HEK293 (cell line): ENCODE measurements around the gene SGCG.

Experiments used
- CTCF ChIA-PET: fragments of 350-600 bp; formaldehyde crosslinking; extraction: SDS; loops from one replicate; lab custom pipeline; 2021; ENCODE audit warnings: antibody characterized with exemption; lab: Yijun Ruan, JAX
- POLR2A ChIA-PET: fragments of 300-600 bp; formaldehyde crosslinking; extraction: SDS; loops from one replicate; lab custom pipeline; 2020; ENCODE audit warnings: antibody characterized with exemption, inconsistent platforms; lab: Yijun Ruan, JAX
- H3K27ac ChIP-seq: fragments of 200-500 bp; sonication (Bioruptor generic); 2 replicates; pipeline ENCODE4 v1.5.1; 2014; ENCODE audit warnings: low read depth, low read length, control low read depth, inconsistent platforms; ENCODE audit errors: extremely low read depth
- H3K36me3 ChIP-seq, 2 experiments: fragments of 200-500 bp in 1 of 2; sonication (Bioruptor generic) in 1 of 2; 1 replicate in 1 of 2; 2 replicates in 1 of 2; pipeline ENCODE4 v1.5.1; 2014 to 2017; ENCODE audit warnings: inconsistent platforms in 2 of 2, low read length in 2 of 2; ENCODE audit not compliant: control insufficient read depth in 2 of 2, insufficient read depth in 1 of 2
- H3K4me1 ChIP-seq: fragments of 200-500 bp; sonication (Bioruptor generic); 2 replicates; pipeline ENCODE4 v1.5.1; 2014; ENCODE audit warnings: mild to moderate bottlenecking, low read length, inconsistent platforms; ENCODE audit not compliant: control insufficient read depth, insufficient read depth
- H3K4me3 ChIP-seq: 2 replicates; pipeline ENCODE4 v1.5.1; 2011; ENCODE audit warnings: low read depth, mild to moderate bottlenecking, control low read depth, low read length, moderate library complexity
- H3K9me3 ChIP-seq: fragments of 200-500 bp; sonication (Bioruptor generic); 2 replicates; pipeline ENCODE4 v1.5.1; 2014; ENCODE audit warnings: low read depth, low read length, inconsistent platforms; ENCODE audit not compliant: control insufficient read depth, insufficient read depth
- MEIS1 ChIP-seq: sonication (generic); formaldehyde crosslinking; IDR thresholded peaks from 2 replicates; pipeline ENCODE4 v1.8.1; 2022; ENCODE audit warnings: missing genetic modification reagents, mild to moderate bottlenecking, borderline replicate concordance
- RBAK ChIP-seq: fragments of 450-650 bp; formaldehyde crosslinking; IDR thresholded peaks from 2 replicates; pipeline ENCODE4 v1.5.1; 2016; ENCODE audit warnings: missing biosample characterization, missing genetic modification characterization
- ZBTB44 ChIP-seq: fragments of 450-650 bp; IDR thresholded peaks from 2 replicates; pipeline ENCODE4 v1.5.1; 2018; ENCODE audit warnings: missing biosample characterization, mild to moderate bottlenecking, missing genetic modification characterization
- ZFP3 ChIP-seq: fragments of 450-650 bp; formaldehyde crosslinking; IDR thresholded peaks from 2 replicates; pipeline ENCODE4 v1.5.1; 2016; ENCODE audit warnings: low read depth, missing biosample characterization, missing genetic modification characterization
- ZNF221 ChIP-seq: fragments of 450-650 bp; formaldehyde crosslinking; IDR thresholded peaks from 2 replicates; pipeline ENCODE4 v1.5.1; 2017; ENCODE audit warnings: missing biosample characterization, missing genetic modification characterization, borderline replicate concordance
- ZNF433 ChIP-seq: fragments of 450-650 bp; formaldehyde crosslinking; IDR thresholded peaks from 2 replicates; pipeline ENCODE4 v1.5.1; 2016; ENCODE audit warnings: missing biosample characterization, missing genetic modification characterization, low read depth
- ZNF544 ChIP-seq: fragments of 450-650 bp; formaldehyde crosslinking; IDR thresholded peaks from 2 replicates; pipeline ENCODE4 v1.5.0; 2017; ENCODE audit warnings: missing biosample characterization, missing genetic modification characterization
- ZNF555 ChIP-seq: fragments of 450-650 bp; formaldehyde crosslinking; conservative IDR thresholded peaks from 2 replicates; pipeline ENCODE4 v1.5.1; 2017; ENCODE audit warnings: missing biosample characterization, mild to moderate bottlenecking, missing genetic modification characterization, inconsistent platforms
- ZNF560 ChIP-seq: fragments of 450-650 bp; formaldehyde crosslinking; IDR thresholded peaks from 2 replicates; pipeline ENCODE4 v1.5.1; 2017; ENCODE audit warnings: missing biosample characterization, missing genetic modification characterization, borderline replicate concordance
- ZNF585B ChIP-seq: fragments of 450-650 bp; formaldehyde crosslinking; IDR thresholded peaks from 2 replicates; pipeline ENCODE4 v1.5.1; 2016; ENCODE audit warnings: missing biosample characterization, missing genetic modification characterization
- ZNF776 ChIP-seq: fragments of 450-650 bp; formaldehyde crosslinking; IDR thresholded peaks from 2 replicates; pipeline ENCODE4 v1.5.0; 2017; ENCODE audit warnings: missing biosample characterization, missing genetic modification characterization, borderline replicate concordance
- ZNF830 ChIP-seq: fragments of 450-650 bp; IDR thresholded peaks from 2 replicates; pipeline ENCODE4 v1.5.0; 2018; ENCODE audit warnings: missing biosample characterization, missing genetic modification characterization, low read depth, mild to moderate bottlenecking, moderate library complexity
- ZSCAN16 ChIP-seq: fragments of 450-650 bp; formaldehyde crosslinking; IDR thresholded peaks from 2 replicates; pipeline ENCODE4 v1.5.1; 2016; ENCODE audit warnings: missing biosample characterization, missing genetic modification characterization
- TF ChIP-seq, protein P1 (sequence below): fragments of 450-650 bp; formaldehyde crosslinking; IDR thresholded peaks from 2 replicates; pipeline ENCODE4 v1.5.1; 2016; ENCODE audit warnings: missing biosample characterization, missing genetic modification characterization, borderline replicate concordance
- TF ChIP-seq, protein P2 (sequence below): IDR thresholded peaks from 2 replicates; pipeline ENCODE4 v1.6.1; 2011; ENCODE audit warnings: mild to moderate bottlenecking, low read depth, low read length, borderline replicate concordance
- TF ChIP-seq, protein P3 (sequence below): fragments of 450-650 bp; formaldehyde crosslinking; conservative IDR thresholded peaks from 2 replicates; pipeline ENCODE4 v1.5.1; 2016; ENCODE audit warnings: low read depth, missing biosample characterization, missing genetic modification characterization

SGCG gene

DNA sequence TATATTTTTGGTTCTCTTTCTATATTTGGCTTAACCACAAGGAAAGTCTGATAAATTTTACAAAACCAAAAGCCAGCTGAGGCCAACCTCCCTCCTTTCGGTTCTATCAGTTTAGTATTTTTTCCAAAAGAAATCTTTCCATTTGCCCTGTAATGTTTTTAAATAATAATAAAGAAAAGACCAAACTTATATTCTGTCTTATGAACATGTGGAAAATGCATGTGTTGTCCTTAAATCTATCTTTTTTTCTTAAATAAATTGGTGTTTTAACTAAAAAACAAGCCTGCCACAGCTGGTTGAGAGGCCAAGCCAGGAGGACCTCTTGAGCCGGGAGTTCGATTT is 139.1 kb downstream of the SGCG start:
- H3K9me3 ChIP-seq = no peaks in the 10 kb centered on the region
- H3K27ac ChIP-seq = no peak overlapping the region
- CTCF ChIA-PET = interaction anchor here (0.6 to 1.0 kb wide), 6 partner anchors 70 to 519 kb away, joined by 3 to 5 read pairs (median 3); no protein-coding TSS in a partner anchor
- H3K4me3 ChIP-seq = no peak overlapping the region
- TF ChIP-seq, protein P1, sequence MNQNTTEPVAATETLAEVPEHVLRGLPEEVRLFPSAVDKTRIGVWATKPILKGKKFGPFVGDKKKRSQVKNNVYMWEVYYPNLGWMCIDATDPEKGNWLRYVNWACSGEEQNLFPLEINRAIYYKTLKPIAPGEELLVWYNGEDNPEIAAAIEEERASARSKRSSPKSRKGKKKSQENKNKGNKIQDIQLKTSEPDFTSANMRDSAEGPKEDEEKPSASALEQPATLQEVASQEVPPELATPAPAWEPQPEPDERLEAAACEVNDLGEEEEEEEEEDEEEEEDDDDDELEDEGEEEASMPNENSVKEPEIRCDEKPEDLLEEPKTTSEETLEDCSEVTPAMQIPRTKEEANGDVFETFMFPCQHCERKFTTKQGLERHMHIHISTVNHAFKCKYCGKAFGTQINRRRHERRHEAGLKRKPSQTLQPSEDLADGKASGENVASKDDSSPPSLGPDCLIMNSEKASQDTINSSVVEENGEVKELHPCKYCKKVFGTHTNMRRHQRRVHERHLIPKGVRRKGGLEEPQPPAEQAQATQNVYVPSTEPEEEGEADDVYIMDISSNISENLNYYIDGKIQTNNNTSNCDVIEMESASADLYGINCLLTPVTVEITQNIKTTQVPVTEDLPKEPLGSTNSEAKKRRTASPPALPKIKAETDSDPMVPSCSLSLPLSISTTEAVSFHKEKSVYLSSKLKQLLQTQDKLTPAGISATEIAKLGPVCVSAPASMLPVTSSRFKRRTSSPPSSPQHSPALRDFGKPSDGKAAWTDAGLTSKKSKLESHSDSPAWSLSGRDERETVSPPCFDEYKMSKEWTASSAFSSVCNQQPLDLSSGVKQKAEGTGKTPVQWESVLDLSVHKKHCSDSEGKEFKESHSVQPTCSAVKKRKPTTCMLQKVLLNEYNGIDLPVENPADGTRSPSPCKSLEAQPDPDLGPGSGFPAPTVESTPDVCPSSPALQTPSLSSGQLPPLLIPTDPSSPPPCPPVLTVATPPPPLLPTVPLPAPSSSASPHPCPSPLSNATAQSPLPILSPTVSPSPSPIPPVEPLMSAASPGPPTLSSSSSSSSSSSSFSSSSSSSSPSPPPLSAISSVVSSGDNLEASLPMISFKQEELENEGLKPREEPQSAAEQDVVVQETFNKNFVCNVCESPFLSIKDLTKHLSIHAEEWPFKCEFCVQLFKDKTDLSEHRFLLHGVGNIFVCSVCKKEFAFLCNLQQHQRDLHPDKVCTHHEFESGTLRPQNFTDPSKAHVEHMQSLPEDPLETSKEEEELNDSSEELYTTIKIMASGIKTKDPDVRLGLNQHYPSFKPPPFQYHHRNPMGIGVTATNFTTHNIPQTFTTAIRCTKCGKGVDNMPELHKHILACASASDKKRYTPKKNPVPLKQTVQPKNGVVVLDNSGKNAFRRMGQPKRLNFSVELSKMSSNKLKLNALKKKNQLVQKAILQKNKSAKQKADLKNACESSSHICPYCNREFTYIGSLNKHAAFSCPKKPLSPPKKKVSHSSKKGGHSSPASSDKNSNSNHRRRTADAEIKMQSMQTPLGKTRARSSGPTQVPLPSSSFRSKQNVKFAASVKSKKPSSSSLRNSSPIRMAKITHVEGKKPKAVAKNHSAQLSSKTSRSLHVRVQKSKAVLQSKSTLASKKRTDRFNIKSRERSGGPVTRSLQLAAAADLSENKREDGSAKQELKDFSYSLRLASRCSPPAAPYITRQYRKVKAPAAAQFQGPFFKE = no peak
- TF ChIP-seq ZNF560 (no peak), RBAK (no peak), ZSCAN16 (tag by site-specific recombination) (no peak), ZNF544 (tag by site-specific recombination) (no peak), ZNF221 (tag by site-specific recombination) (no peak), MEIS1 (no peak), ZNF830 (tag by site-specific recombination) (no peak), ZNF776 (tag by site-specific recombination) (no peak), ZNF555 (tag by site-specific recombination) (no peak), ZBTB44 (tag by site-specific recombination) (no peak), ZNF585B (no peak), ZFP3 (tag by site-specific recombination) (no peak), ZNF433 (tag by site-specific recombination) (no peak)
- TF ChIP-seq, protein P2, sequence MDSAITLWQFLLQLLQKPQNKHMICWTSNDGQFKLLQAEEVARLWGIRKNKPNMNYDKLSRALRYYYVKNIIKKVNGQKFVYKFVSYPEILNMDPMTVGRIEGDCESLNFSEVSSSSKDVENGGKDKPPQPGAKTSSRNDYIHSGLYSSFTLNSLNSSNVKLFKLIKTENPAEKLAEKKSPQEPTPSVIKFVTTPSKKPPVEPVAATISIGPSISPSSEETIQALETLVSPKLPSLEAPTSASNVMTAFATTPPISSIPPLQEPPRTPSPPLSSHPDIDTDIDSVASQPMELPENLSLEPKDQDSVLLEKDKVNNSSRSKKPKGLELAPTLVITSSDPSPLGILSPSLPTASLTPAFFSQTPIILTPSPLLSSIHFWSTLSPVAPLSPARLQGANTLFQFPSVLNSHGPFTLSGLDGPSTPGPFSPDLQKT = no peak
- TF ChIP-seq, protein P3, sequence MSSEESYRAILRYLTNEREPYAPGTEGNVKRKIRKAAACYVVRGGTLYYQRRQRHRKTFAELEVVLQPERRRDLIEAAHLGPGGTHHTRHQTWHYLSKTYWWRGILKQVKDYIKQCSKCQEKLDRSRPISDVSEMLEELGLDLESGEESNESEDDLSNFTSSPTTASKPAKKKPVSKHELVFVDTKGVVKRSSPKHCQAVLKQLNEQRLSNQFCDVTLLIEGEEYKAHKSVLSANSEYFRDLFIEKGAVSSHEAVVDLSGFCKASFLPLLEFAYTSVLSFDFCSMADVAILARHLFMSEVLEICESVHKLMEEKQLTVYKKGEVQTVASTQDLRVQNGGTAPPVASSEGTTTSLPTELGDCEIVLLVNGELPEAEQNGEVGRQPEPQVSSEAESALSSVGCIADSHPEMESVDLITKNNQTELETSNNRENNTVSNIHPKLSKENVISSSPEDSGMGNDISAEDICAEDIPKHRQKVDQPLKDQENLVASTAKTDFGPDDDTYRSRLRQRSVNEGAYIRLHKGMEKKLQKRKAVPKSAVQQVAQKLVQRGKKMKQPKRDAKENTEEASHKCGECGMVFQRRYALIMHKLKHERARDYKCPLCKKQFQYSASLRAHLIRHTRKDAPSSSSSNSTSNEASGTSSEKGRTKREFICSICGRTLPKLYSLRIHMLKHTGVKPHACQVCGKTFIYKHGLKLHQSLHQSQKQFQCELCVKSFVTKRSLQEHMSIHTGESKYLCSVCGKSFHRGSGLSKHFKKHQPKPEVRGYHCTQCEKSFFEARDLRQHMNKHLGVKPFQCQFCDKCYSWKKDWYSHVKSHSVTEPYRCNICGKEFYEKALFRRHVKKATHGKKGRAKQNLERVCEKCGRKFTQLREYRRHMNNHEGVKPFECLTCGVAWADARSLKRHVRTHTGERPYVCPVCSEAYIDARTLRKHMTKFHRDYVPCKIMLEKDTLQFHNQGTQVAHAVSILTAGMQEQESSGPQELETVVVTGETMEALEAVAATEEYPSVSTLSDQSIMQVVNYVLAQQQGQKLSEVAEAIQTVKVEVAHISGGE (tag by site-specific recombination) = no peak
- H3K4me1 ChIP-seq = no peaks in the 10 kb centered on the region
- H3K36me3 ChIP-seq = no peaks in the 10 kb centered on the region
- POLR2A ChIA-PET = no interaction called here
